Natural killer cell (primary cell): Measurements from ENCODE around the gene TMEM101. TPM values are rescaled to one million over a fixed set of nuclear protein-coding genes. Genes with fewer than 3 reads are reported as not detected.

Experiments used
- ATAC-seq, 3 donors: fragments of 150-1000 bp in 2 of 3; fragments of 200-7000 bp in 1 of 3; cut with Tn5 transposase; 1 replicate in 1 of 3; 2 replicates in 2 of 3; pipeline ENCODE4 v1.10.0; 2021; ENCODE audit warnings: mild to moderate bottlenecking in 2 of 3, moderate library complexity in 2 of 3
- DNase-seq, 2 donors: peaks; one replicate each; pipeline versions ENCODE4 v3.0.0 to v3.0.0-alpha.2; 2013 to 2021; ENCODE audit warnings: mixed read lengths in 1 of 2
- H3K27ac ChIP-seq: one replicate; pipeline ENCODE4 v1.5.1; 2013; ENCODE audit warnings: mild to moderate bottlenecking, low read length
- H3K27me3 ChIP-seq: one replicate; pipeline ENCODE4 v1.6.1; 2013; ENCODE audit warnings: low read length; ENCODE audit not compliant: control insufficient read depth, insufficient read depth
- H3K36me3 ChIP-seq: one replicate; pipeline ENCODE4 v1.6.1; 2013; ENCODE audit warnings: low read length; ENCODE audit not compliant: control insufficient read depth, insufficient read depth
- H3K4me1 ChIP-seq: one replicate; pipeline ENCODE4 v1.6.1; 2013; ENCODE audit warnings: low read length; ENCODE audit not compliant: control insufficient read depth, insufficient read depth
- H3K4me3 ChIP-seq: one replicate; pipeline ENCODE4 v1.5.1; 2013; ENCODE audit warnings: low read length
- H3K9me3 ChIP-seq: one replicate; pipeline ENCODE4 v1.6.1; 2013; ENCODE audit warnings: low read length; ENCODE audit not compliant: control insufficient read depth, insufficient read depth
- H3K27ac Mint-ChIP-seq, 2 donors: one replicate each; pipeline ENCODE4 v1.8.0; 2022; ENCODE audit warnings: mild to moderate bottlenecking in 2 of 2, mixed read lengths in 2 of 2, moderate library complexity in 1 of 2
- H3K27me3 Mint-ChIP-seq, 2 donors: one replicate each; pipeline ENCODE4 v1.8.0; 2022; ENCODE audit warnings: low read depth in 2 of 2, mixed read lengths in 2 of 2
- H3K36me3 Mint-ChIP-seq: one replicate; pipeline ENCODE4 v1.8.0; 2022; ENCODE audit warnings: mixed read lengths
- H3K4me1 Mint-ChIP-seq, 2 donors: one replicate each; pipeline ENCODE4 v1.8.0; 2022; ENCODE audit warnings: mixed read lengths in 2 of 2
- H3K4me3 Mint-ChIP-seq: one replicate; pipeline ENCODE4 v1.8.0; 2022; ENCODE audit warnings: mild to moderate bottlenecking, moderate library complexity, mixed read lengths
- H3K9me3 Mint-ChIP-seq, 2 donors: one replicate each; pipeline ENCODE4 v1.8.0; 2022; ENCODE audit warnings: mixed read lengths in 2 of 2
- WGBS: methylation state at CpG from one replicate; pipeline ENCODE4 v1.1.7; 2013; ENCODE audit warnings: missing lambda C conversion rate; ENCODE audit not compliant: insufficient coverage; 5-methylcytosine and 5-hydroxymethylcytosine counted together
- intact Hi-C: fragments of 100-400 bp; cut with micrococcal nuclease; formaldehyde crosslinking; loops from one replicate; pipeline ENCODE4 v1.14.2; 2022
- total RNA-seq, 4 donors: library from RNA; stranded (reverse); fragments of 120-200 nt in 1 of 4; gene quantifications; one replicate each; pipeline versions ENCODE4 v1.2.3 to v1.2.4, GENCODE V29; 2013 to 2022
- TF ChIP-seq, protein P1 (sequence below): fragments of 200-600 bp; IDR thresholded peaks from one replicate; pipeline ENCODE4 v1.8.0; 2022; ENCODE audit warnings: antibody characterized with exemption

Gene TMEM101
- total RNA-seq, 3 donors from 2014 or later (not counting 1 experiment from before 2014, with no cell fraction given): 11.3 to 13.9 (median 11.5) TPM

DNA sequence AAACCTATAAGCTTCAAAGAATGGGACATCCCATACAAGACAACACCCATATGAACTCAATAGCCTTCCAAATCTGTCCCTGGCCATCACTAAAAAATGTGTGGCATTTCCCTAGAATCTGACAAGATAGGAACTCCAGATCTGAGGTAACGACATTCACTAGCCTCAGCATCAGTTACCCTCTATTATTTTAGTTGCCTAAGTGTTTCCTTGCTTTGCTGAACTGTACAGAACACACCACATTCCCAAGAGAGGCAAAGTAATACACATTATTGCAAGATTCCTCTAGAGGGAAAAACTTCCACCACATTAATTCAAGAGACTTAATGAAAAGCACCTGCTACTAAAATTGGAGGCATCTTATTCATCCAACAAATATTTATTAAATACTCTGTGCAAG lies 46.7 kb upstream of the TMEM101 start:
- H3K27me3 Mint-ChIP-seq: no peaks in the 10 kb centered on the region
- H3K27ac Mint-ChIP-seq: peak overlapping the region in 1 of 2 donors; percentile 11
- Histone ChIP-seq H3K36me3 (peaks cover 26% of the 10 kb centered on the region), H3K4me1 (peaks cover 7% of the 10 kb centered on the region), H3K27me3 (no peaks in the 10 kb centered on the region), H3K9me3 (no peaks in the 10 kb centered on the region), H3K27ac (no peak overlapping the region), H3K4me3 (no peak overlapping the region)
- DNase-seq: no peak
- peaks cover 25 to 35% of the 10 kb centered on the region in 2 donors for H3K4me1 Mint-ChIP-seq
- intact Hi-C loops: no loop called here
- H3K4me3 Mint-ChIP-seq: no peak overlapping the region
- no peak for ATAC-seq
- H3K36me3 Mint-ChIP-seq: no peaks in the 10 kb centered on the region
- 100% methylated on average over 1 of the region's 1 CpG for WGBS
- H3K9me3 Mint-ChIP-seq: no peaks in the 10 kb centered on the region
- TF ChIP-seq, protein P1, sequence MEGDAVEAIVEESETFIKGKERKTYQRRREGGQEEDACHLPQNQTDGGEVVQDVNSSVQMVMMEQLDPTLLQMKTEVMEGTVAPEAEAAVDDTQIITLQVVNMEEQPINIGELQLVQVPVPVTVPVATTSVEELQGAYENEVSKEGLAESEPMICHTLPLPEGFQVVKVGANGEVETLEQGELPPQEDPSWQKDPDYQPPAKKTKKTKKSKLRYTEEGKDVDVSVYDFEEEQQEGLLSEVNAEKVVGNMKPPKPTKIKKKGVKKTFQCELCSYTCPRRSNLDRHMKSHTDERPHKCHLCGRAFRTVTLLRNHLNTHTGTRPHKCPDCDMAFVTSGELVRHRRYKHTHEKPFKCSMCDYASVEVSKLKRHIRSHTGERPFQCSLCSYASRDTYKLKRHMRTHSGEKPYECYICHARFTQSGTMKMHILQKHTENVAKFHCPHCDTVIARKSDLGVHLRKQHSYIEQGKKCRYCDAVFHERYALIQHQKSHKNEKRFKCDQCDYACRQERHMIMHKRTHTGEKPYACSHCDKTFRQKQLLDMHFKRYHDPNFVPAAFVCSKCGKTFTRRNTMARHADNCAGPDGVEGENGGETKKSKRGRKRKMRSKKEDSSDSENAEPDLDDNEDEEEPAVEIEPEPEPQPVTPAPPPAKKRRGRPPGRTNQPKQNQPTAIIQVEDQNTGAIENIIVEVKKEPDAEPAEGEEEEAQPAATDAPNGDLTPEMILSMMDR: no peak

DNA sequence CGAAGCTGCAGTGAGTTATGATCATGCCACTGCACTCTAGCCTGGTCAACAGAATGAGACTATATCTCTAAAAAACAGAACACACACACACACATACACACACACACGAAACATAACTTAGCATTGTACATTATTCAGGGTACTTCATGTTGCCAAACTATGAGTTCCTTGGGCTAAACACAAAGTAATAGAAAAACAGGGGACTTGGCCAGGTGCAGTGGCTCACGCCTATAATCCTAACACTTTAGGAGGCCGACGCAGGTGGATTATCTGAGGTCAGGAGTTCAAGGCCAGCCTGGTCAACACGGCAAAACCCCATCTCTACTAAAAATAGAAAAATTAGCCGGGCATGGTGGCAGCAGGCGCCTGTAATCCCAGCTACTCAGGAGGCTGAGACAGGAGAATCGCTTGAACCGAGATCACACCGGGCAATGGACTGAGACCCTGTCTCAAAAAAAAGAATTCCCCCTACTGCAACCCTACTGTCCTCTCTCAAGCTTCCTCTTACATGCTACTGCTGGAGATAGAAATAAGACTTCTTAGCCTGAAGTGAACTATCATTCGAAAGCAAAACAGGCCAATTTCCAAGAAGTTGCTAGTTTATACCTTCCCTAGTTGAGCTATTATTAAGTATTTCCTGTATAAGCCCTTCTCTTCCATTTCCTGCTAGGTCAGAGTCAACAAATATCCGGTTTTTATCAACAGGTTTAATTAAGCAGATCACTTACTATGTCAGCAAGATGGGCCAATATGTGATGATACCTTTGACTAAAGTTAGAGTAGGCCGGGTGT lies 44.5 kb upstream of the TMEM101 start:
- no peak for ATAC-seq
- H3K4me1 ChIP-seq: no peaks in the 10 kb centered on the region

DNA sequence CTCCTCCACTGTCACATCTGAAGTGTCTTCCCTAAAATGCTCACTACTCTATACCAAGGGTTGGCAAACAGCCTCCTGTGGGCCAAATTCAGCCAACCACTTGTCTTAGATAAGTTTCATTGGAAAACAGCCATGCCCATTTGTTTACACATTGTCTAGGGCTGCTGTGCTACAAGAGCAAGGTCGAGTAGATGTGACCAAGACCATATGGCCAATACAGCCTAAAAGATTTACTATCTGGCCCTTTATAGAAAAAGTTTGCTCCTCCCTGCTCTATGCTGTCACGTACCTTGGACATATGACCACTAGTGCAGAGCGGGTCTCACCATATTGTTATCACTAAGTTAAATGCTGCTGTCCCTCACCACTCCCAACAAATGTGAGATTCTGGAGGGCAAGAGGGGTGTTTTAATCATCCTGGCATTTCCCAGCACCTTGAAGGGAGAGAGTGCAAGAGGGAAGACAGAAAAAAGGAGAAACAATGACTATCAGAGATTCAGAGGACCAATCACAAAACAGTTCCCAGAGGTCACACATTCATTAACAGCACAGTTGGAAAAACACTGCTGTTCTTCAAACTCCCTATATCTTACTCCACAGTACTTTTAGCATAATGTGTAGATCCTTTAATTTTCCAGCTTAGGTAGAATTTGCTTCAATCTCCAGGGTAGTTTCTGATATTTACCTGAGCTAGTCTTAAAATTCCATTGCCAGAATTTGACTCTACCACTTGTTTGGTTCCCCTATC lies 38.5 kb upstream of the TMEM101 start:
- H3K4me3 ChIP-seq: no peak overlapping the region
- intact Hi-C loops: no loop called here
- peaks cover 7% of the 10 kb centered on the region for H3K36me3 Mint-ChIP-seq
- peaks cover 28% of the 10 kb centered on the region for H3K36me3 ChIP-seq
- H3K27me3 Mint-ChIP-seq: no peaks in the 10 kb centered on the region
- WGBS: 54% methylated on average over 2 of the region's 3 CpGs
- H3K27ac Mint-ChIP-seq: peak overlapping the region; percentile 65 to 75
- no peaks in the 10 kb centered on the region for H3K9me3 ChIP-seq
- no peak for ATAC-seq
- H3K4me3 Mint-ChIP-seq: no peak overlapping the region
- no peak for DNase-seq
- H3K4me1 Mint-ChIP-seq: peaks cover 16 to 20% of the 10 kb centered on the region in 2 donors
- H3K27ac ChIP-seq: no peak overlapping the region
- no peaks in the 10 kb centered on the region for H3K27me3 ChIP-seq
- TF ChIP-seq, protein P1: no peak
- no peaks in the 10 kb centered on the region for H3K4me1 ChIP-seq
- H3K9me3 Mint-ChIP-seq: no peaks in the 10 kb centered on the region

More for the DNA sequence above, 44.5 kb upstream of the TMEM101 start:
- Histone ChIP-seq H3K27me3 (no peaks in the 10 kb centered on the region), H3K9me3 (no peaks in the 10 kb centered on the region), H3K4me3 (no peak overlapping the region), H3K27ac (no peak overlapping the region), H3K36me3 (peaks cover 29% of the 10 kb centered on the region)
- Mint-ChIP-seq H3K4me3 (no peak overlapping the region), H3K27me3 (no peaks in the 10 kb centered on the region), H3K36me3 (no peaks in the 10 kb centered on the region), H3K9me3 (no peaks in the 10 kb centered on the region), H3K4me1 (peaks cover 18 to 26% of the 10 kb centered on the region in 2 donors), H3K27ac (no peak overlapping the region)
- WGBS: 96% methylated on average over 14 of the region's 14 CpGs
- TF ChIP-seq, protein P1: no peak
- DNase-seq: no peak
- intact Hi-C loops: no loop called here
